Measurements from ENCODE around the gene F7. TPM values are rescaled to one million over a fixed set of nuclear protein-coding genes. Genes with fewer than 3 reads are reported as not detected.

F7 gene
- total RNA-seq, 1 donor from 2014 or later: 3.6 TPM

DNA sequence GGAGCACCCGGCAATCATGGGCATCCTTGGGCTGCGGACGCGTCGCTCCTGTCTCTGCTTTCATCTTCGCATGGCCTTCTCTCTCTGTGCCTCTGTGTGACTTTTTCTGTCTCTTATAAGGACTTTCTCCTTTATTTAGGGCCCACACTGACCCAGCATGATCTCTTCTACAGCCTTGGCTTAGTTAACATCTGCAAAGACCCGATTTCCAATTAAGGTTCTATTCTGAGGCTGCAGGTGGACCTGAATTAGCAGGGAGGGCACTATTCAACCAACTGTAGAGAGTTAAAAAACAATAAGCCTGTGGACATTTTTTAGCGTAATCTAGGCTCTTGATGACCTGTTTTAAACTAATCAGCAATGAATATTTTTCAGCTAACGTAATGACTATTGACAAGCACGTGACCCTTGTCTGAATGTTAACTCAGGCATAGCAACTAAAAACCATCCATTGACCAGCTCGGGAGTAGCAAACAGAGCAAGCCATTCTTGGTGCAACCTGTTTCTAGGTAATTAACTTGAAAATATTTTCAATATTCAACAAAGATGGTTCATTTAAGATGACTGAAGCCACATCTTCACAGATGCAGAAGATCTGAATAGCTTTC lies 32.2 kb downstream of the F7 start:
- no peak for DNase-seq (ENCODE audit: low spot score)

DNA sequence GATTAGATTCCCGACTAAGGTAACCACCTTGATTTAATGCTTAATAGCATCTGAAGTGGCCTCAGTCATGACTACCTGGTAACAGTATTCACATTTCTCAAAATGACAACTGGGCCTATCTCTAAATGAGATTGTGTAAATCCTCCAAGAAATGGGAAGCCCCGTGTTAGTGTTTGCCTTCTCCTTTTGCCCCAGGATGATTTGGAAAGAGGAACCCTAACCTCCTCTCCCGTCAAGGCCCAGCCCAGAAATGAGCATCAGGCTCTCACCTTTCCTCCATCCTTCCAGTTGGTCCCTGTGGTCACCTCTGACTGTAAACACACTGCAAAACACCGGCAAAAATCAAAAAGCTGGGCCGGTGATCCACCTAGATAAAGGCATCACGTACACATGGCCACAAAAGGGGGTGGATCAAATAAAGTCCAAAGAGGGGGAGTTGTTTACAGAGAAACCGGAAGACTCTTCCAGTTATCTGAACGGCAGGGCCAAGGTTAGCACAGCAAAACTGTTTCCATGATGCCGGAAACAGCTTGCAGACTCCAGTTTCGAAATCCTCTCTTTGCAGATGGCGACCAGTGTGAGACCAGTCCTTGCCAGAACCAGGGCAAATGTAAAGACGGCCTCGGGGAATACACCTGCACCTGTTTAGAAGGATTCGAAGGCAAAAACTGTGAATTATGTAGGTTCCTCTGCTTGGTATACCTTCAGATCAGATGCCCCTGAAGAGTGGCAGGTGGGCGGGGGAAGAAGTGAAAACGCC lies 33.4 kb downstream of the F7 start:
- DNase-seq (ENCODE audit: low spot score): no peak

DNA sequence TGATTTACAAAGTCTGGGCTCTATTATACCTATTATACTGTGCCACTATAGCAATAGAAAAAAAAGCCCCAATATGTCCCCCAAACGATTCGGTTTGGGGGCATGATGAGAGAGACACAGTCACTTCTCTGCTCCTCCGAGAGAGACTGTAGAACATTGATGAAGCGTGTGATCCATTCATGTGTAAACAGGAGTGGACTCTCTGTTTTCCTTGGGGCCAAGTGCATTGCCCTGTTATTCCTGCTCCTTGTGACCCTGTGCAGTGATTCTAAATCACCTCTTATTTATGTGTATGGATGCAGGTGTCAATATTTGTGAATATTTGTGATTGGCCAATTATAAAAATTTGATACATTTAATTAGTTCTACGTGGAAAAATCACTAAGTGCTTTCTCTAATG lies 34.0 kb downstream of the F7 start:
- no peak for DNase-seq (ENCODE audit: low spot score)

DNA sequence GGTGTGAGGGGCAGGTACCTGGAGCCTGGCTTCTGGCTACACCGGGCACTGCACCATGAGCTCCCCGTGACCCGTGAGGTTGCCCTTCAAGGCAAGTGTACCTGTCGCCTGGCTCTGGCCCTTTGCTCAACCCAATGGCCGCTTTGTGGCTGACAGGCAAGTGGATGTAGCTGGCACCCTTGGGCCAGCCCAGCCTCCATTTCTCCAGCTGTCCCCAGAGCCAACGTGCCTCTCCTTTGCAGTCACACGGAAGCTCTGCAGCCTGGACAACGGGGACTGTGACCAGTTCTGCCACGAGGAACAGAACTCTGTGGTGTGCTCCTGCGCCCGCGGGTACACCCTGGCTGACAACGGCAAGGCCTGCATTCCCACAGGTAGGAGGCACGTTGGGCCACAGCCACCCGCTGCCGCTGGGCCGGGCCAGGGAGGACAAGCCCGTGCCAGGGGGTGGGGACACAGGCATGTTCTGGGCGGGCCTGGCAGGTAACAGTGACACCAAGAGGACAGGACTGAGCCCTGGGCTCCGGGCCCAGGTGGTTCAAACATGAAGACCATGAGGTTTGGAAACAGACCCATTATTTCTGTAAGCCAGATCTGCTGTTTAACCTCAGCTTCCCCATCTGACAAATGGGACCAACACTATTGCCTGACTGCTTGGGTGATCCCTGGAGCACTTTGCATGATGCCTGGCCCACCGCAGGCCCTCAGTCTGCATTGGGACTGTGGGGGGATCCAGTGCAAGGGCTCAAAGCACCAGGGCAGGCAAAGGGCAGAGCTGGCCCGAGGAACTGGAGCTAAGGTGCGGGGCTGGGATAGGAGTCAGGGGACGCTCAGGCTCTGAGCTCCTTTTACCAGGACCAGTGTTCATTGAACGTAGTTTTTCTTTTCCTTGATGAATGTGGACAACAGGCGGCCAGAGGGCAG lies 35.3 kb downstream of the F7 start:
- no peak for DNase-seq (ENCODE audit: low spot score)

DNA sequence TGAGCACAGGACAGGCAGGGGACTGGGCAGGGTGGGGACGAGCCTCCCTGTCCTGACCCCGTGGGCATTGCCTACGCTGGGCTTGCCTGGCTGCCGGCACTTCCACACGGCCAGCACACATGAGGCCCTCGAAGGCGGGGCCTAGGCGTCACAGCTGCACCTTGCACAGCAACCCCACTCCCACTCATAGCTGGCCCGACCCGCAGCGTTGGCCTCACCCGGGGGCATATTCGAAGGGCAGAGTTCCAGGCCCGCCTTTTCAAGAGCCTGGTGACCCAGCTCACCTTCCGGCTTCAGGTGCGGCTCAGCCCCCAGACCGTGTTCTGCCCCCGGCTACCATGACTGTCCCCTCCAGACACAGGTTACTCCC lies 36.0 kb downstream of the F7 start:
- DNase-seq (ENCODE audit: low spot score): no peak

DNA sequence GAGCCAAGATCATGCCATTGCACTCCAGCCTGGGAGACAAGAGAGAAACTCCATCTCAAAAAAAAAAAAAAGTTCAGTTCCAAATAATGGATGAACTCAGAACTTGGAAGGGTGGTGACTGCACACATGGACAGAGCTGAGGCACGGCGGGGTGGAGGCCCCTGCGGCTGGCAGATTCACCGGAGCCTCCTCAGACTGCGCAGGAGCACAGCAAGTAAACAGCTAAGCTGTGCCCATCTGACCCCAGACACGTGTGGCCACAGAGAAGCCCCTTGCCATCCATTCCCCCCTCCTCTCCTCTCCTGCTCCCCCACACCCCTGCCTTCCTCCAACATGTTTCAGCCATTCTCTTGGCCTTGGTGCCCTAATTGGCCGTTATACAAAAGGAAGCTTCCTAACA lies 37.3 kb downstream of the F7 start:
- DNase-seq (ENCODE audit: low spot score): no peak

DNA sequence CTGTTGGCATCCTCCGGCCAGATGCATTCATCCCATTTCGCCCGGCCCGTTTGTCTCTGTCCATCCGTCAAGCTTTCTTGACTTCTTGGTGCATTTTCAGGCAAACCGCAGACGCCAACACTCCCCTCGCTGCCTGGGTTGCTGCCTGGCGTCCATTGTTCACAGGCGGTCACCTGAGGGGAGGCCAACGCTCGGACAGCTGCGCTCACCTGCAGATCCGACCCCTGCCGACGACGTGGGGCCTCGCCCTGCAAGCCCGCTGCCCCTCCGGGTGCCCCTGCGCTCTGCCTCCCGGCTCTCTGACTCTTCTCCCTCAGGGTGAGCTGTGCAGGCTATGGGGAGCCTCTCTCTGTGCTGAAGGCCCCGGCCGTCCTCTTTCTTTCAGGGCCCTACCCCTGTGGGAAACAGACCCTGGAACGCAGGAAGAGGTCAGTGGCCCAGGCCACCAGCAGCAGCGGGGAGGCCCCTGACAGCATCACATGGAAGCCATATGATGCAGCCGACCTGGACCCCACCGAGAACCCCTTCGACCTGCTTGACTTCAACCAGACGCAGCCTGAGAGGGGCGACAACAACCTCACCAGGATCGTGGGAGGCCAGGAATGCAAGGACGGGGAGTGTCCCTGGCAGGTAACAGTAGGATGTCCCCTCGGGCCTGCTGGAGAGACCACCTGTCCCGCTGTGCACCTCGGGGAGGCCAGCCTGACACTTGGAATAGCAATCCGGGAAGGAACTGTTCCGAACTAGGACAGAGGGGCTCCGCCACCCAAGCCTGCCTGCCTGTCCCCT lies 38.1 kb downstream of the F7 start:
- no peak for DNase-seq (ENCODE audit: low spot score)

DNA sequence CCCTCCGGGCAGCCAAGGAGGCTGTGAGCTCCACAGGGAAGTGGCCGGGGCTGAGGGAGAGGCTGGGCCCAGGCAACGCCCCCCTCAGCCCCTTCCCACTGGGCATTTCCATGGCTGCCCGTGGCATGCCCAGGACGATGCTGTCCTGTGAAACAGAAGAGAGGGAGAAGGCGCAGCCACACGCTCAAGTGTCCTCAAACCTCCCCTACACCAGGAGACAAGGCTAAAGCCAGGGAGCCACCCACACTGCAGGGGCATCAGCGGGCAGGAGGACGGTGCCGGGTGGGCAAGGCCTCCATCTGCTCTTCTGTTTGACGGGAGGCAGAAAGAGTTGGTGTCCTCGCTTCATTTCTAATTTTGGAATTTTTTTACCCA lies 38.7 kb downstream of the F7 start:
- no peak for DNase-seq (ENCODE audit: low spot score)

DNA sequence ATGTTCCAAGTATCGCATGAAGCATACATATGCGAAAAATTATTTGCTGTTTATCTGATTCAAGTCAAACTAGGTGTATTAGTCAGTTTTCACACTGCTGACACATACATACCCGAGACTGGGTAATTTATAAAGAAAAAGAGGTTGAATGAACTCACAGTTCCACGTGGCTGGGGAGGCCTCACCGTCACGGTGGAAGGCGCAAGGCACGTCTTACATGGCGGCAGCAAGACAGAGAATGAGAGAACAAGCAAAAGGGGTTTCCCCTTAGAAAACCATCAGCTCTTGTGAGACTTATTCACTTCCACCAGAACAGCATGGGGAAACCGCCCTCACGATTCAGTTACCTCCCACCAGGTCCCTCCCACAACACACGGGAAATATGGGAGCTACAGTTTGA lies 39.9 kb downstream of the F7 start:
- DNase-seq (ENCODE audit: low spot score): no peak

DNA sequence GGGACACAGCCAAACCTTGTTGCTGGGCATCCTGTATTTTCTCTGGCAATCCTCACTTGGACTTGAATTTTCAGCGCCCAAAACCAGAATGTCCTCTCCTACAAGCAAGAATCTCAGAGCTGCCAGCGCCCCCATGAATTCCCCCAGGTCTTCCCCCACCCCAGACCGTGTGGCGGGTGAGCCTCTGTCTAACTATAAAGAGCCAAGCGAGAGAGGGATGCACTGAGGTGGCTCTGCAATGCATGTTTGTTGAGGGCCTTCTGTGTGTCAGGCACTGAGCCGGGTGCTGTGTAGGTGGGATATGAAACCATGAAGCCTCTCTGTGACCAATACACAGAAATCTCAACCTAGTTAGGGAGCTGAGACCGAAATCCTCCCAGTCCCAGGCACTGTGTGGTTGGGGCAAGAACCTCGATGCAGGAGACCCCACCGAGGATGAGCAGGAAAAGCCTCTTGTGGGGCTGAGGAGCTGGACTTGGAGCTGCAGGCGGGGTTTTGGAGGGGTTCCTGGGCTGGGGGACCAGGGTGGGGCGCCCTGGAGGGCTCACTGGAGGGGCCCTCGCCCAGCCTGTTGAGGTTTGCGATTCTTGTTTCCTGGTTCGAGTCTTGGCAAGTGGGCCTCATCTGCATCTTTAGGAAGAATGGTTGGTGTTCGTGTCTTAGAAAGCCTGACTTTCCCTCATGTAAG lies 40.5 kb downstream of the F7 start:
- DNase-seq (ENCODE audit: low spot score): no peak

DNA sequence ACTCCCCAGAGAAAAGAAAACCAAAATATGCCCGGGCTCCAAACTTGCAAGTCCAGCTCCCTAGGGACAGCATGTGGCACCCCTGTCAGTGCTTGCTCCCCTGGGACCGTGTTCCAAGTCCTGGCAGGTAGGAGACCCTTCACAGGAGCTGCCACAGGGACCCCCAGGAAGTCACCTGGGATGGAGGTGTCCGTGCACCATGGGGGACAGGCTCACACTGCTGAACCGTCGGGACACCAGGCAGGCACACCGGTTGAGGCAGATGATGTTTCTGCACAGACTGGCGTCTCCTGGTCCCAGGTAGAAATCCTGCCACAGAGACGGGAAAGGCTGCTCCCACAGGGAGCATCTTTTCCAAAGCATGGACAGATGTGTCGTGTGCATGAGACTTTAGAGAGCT lies 41.2 kb downstream of the F7 start:
- no peak for DNase-seq (ENCODE audit: low spot score)

DNA sequence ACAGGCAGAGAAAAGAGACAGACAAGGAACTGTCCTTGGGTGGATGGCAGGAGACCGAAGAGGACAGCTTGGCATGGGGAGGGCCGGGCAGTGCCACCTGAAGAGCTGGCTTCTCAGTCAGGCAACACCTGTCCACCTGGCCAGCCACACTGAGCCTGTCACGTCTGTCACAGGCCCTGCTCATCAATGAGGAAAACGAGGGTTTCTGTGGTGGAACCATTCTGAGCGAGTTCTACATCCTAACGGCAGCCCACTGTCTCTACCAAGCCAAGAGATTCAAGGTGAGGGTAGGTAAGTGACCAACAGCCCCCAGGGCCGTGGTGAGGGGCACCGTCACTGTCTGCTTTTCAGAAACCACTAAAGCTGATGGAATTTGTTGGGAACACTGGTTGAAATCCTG lies 41.6 kb downstream of the F7 start:
- no peak for DNase-seq (ENCODE audit: low spot score)

DNA sequence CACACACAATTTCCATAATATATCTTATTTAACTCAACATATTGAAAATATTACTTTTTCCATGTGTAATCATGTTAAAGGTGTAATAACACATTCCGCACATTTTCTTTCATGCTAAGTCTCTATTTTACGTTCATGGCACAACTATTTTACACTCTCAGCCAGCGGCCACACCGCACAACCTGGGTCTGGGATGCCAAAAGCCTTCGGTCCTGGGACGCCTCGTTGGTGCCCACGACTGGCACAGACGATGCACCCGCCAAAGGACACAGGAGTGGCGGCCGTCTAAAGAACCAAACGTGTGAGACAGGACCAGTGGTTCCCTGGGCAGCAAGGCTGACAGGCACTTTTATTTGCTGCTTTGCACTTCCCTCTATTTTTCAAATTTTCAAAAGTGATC lies 42.8 kb downstream of the F7 start:
- no peak for DNase-seq (ENCODE audit: low spot score)

DNA sequence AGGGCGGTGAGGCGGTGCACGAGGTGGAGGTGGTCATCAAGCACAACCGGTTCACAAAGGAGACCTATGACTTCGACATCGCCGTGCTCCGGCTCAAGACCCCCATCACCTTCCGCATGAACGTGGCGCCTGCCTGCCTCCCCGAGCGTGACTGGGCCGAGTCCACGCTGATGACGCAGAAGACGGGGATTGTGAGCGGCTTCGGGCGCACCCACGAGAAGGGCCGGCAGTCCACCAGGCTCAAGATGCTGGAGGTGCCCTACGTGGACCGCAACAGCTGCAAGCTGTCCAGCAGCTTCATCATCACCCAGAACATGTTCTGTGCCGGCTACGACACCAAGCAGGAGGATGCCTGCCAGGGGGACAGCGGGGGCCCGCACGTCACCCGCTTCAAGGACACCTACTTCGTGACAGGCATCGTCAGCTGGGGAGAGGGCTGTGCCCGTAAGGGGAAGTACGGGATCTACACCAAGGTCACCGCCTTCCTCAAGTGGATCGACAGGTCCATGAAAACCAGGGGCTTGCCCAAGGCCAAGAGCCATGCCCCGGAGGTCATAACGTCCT lies 43.4 kb downstream of the F7 start:
- DNase-seq (ENCODE audit: low spot score): no peak

DNA sequence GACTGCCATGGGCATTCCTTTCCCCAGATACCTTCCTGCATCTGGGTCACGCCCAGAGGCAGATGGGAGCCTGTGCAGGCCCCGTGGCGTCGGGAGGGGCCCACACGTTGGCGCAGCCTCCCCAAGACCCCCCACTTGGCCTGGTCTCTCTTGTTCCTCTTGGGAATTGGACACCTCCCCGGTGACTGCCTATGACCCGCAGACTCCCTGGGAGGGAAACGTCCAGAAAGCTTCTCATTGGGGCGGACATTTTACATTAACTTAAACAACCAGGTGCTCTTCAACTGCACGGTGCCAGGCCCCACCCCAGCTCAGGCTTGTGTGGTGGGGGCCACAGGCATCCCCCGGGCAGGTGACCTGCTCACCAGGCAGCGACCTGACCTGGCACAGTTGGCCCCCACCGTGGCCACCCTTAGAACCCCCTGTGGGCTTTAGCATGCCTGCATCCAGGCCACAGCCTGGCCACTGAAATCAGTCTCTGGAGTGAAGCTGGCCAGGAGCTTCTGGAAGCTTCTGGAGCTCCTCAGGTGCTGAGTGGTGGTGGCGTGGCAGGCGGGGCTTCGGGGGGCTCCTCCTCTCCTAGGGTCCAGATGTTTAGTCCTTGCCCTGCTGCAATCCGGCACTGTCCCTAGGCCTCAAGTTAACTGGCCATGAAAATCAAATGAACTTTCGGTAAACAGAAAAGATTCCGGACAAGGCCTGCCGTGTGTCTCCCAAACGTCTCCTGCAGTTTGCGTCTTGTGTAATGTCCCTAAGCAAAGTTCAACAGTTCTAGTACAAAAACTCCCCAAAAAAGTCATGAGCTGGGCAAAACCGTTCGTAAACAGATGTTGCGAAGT lies 44.3 kb downstream of the F7 start:
- DNase-seq (ENCODE audit: low spot score): no peak

DNA sequence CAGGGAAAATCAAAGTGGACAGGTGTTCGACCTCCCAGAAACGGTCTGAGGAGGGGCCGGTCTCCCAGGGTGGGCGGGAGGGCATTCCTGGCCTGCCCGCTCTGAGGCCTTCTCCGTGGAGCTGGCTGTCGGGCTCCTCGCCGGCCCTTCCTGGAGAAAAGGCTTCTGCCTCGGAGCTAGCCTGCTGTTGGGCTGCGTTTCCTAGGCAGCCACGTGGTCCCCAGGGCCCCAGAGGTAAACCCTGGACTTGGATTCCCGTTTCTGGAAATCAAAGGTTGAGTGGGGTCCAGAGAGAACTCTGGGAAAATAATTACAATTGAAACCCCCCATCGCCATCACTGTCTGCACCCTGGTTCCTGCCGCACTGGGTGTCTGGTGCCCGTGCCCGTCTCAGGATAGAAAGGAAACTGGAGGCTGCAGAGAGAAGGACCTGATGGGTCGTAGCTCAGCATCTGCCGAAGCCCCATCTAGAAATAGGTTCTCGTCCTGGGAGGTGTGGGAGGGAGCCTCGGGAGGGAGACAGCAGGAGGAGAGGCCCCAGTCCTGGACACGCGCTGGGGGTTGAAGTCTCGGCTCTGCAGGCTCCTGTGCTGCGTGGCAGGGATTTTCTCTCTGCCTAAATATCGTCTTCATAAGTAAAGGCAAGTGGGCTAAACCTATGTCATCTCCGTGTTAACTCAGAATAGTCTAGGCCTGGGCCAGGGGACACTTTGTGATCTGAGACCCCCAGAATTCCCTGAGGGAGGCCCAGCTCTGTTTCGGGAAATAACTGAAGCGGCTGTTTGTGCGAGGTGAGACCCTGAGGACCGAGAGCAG lies 45.2 kb downstream of the F7 start:
- DNase-seq (ENCODE audit: low spot score): no peak

DNA sequence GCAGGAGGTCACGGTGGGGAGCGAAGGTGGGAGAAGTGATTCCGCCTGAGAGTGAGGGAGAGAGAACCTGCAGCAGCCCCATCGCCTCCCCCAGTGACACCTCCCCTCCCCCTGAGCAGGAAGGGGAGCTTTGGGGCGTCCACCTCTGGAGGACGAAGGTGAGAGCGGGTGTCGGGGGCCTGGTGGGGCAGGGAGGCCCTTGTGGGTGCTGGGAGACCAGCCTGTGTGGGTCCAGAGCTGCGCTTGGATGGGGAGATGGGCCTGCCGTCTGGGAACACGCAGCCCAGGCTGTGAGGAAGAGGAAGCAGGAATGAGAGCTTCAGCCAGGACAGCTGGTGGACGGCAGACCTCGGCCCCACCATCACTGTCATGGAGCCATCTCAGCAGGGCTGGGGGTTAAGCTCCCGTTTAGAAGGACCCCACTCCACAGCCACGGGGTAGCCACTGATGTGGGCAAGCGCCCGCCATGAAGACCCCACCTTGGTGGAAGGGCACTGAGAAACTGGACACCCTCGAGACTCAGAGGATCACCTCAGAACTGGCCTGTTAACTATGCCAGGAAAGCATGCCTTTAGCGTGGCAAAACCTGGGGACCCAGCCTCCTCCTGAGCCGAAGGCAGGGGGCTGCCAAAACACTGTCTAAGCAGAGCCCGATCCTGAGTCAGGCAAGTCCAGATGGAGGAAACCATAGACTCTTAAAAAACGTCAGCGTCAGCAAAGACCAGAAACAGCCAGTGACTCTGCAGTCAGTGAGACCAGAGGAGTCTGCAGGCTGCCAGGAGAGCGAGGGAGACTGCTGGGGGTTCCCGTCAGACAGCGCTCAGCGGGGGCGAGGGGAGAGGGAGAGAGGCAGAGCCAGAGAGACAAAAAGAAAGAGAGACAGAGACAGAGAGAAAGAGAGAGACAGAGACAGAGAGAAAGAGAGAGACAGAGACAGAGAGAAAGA lies 46.4 kb downstream of the F7 start:
- peak; percentile 76 for DNase-seq (ENCODE audit: low spot score)

DNA sequence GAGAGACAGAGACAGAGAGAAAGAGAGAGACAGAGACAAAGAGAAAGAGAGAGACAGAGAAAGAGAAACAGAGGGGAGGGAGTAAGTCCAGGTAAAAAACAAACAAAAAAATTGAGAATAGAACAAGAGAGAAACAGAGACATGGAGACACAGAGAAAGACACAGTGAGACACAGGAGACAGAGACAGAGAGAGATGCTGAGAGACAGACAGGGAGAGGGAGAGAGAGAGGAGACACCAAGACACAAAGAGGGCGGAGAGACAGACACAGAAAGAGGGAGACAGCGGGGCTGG lies 47.0 kb downstream of the F7 start:
- DNase-seq (ENCODE audit: low spot score): no peak
